ENCODE results near the gene HOMER2.
"Not testable (repeated sequence)": the region's sequence is repeated elsewhere in the genome, so short reads cannot be mapped to it uniquely, and the experiment has no call there.

The HOMER2 gene

GRCh38 chr15:82828075-82828474 is 124.4 kb downstream of the HOMER2 start:
- no peak for DNase-seq

- no peak for DNase-seq
These were observed 129.5 kb downstream of the HOMER2 start for GRCh38 chr15:82823049-82823448.

- not testable (repeated sequence) for DNase-seq
These were observed 130.7 kb downstream of the HOMER2 start for GRCh38 chr15:82821851-82822250.

- not testable (repeated sequence) for DNase-seq
These were observed 131.1 kb downstream of the HOMER2 start for GRCh38 chr15:82821396-82821795.

GRCh38 chr15:82820128-82820527 is 132.4 kb downstream of the HOMER2 start:
- DNase-seq, result no peak

GRCh38 chr15:82812994-82813393 is 139.5 kb downstream of the HOMER2 start:
- no peak for DNase-seq

- DNase-seq, result no peak
These were observed 141.6 kb downstream of the HOMER2 start for GRCh38 chr15:82810890-82811426.

GRCh38 chr15:82810061-82810889 is 142.2 kb downstream of the HOMER2 start:
- no peak for DNase-seq

GRCh38 chr15:82809308-82810060 is 143.0 kb downstream of the HOMER2 start, which contains the start of gene WHAMM:
WHAMM (plus strand) TSS chr15:82809628; CDS start chr15:82809727, 99 bp downstream.
- peak; percentile 95 for DNase-seq

GRCh38 chr15:82808634-82809041 is 143.9 kb downstream of the HOMER2 start:
- no peak for DNase-seq

- no peak for DNase-seq
These were observed 144.4 kb downstream of the HOMER2 start for GRCh38 chr15:82807920-82808633.

- no peak for DNase-seq
These were observed 146.5 kb downstream of the HOMER2 start, which contains the start of gene FSD2 for GRCh38 chr15:82805994-82806406. FSD2 (minus strand) TSS chr15:82806069; CDS start chr15:82787390, 18,679 bp downstream.

GRCh38 chr15:82804575-82804949 is 148.0 kb downstream of the HOMER2 start:
- no peak for DNase-seq

GRCh38 chr15:82803793-82804574 is 148.5 kb downstream of the HOMER2 start:
- no peak for DNase-seq

- DNase-seq, result no peak
These were observed 150.0 kb downstream of the HOMER2 start for GRCh38 chr15:82802497-82802896.

GRCh38 chr15:82799183-82799841 is 153.2 kb downstream of the HOMER2 start:
- no peak for DNase-seq

All from GF-D8 (cell line).